Peyer's patch (tissue), 4 donors: Measurements from ENCODE around the gene ASB2. TPM values are rescaled to one million over a fixed set of nuclear protein-coding genes. Genes with fewer than 3 reads are reported as not detected.

Experiments
- DNase-seq, 3 donors: peaks; one replicate each; pipeline ENCODE4 v3.0.0-alpha.2; 2017 to 2019
- H3K27ac ChIP-seq, 4 donors: fragments of 200-600 bp; sonication (generic); one replicate each; pipeline ENCODE4 v1.5.1; 2016 to 2019
- H3K27me3 ChIP-seq, 2 donors: fragments of 200-600 bp; sonication (generic); one replicate each; pipeline ENCODE4 v1.5.1; 2019
- H3K36me3 ChIP-seq, 3 donors: fragments of 200-600 bp; sonication (generic); one replicate each; pipeline ENCODE4 v1.5.1; 2016 to 2019
- H3K4me1 ChIP-seq, 4 donors: fragments of 200-600 bp; sonication (generic); one replicate each; pipeline ENCODE4 v1.5.1; 2016 to 2019
- H3K4me3 ChIP-seq, 4 donors: fragments of 200-600 bp; sonication (generic); 1 replicate in 3 of 4; 2 replicates in 1 of 4; pipeline ENCODE4 v1.5.1; 2016 to 2019; ENCODE audit warnings: mild to moderate bottlenecking in 1 of 4
- H3K9me3 ChIP-seq, 4 donors: fragments of 200-600 bp; sonication (generic); one replicate each; pipeline ENCODE4 v1.5.1; 2016 to 2019; ENCODE audit warnings: mild to moderate bottlenecking in 1 of 4
- POLR2A ChIP-seq, 2 donors: fragments of 450-650 bp; IDR thresholded peaks; one replicate each; pipeline ENCODE4 v1.5.1; 2017; ENCODE audit warnings: antibody characterized with exemption in 2 of 2, mild to moderate bottlenecking in 2 of 2, moderate library complexity in 2 of 2
- small RNA-seq, 2 donors: library from RNA; depleted of rRNA; stranded (forward); fragments of <200 nt; gene quantifications; one replicate each; pipeline ENCODE3, GENCODE V24; 2016
- total RNA-seq, 4 donors: library from RNA; depleted of rRNA; stranded (reverse); fragments of >200 nt; gene quantifications; one replicate each; pipeline ENCODE4 v1.1.0, GENCODE V29; 2016
- TF ChIP-seq, protein P1 (sequence below), 6 experiments: fragments of 450-650 bp in 4 of 6; fragments of 200-600 bp in 2 of 6; sonication (generic) in 1 of 6; IDR thresholded peaks; one replicate each; pipeline ENCODE4 v1.5.1; 2017 to 2019; ENCODE audit warnings: antibody characterized with exemption in 6 of 6, mild to moderate bottlenecking in 3 of 6, moderate library complexity in 1 of 6

Gene ASB2
- total RNA-seq, 4 donors from 2014 or later: 3.2 to 32.2 (median 5.4) TPM

DNA sequence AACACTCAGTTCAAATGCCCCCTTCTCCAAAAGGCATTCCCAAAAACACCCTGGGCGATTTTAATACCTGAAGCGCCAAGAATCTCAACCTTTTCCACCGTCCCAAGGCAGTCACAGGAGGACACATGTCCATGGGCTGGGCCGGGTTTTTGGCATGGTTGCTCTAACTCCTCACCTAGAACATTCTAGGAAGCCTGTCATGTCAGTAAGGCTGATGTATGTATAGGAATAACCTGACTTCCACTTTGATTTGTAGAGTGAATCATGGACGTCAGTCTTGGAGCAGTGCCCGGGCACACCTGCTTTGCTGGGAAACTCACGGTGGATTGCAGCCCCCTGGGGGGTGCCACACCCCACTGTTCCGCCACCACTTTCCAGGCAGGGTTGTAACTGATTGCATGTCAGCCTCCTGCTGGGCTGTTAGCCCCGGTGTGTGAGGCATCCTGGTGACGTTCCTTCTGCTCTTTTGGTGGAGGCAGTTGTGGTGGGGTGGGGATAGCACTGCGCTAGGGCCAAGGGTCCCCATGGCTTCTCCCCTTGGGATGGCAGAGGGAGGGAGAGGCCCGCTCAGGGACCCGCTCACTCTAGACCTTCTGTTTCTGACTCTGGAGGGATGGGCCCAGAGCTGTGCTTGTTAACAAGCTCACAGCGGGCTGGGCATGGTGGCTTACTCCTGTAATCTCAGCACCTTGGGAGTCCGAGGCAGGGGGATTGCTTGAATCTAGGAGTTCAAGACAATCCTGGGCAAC is 84.4 kb downstream of the ASB2 start:
- Histone ChIP-seq H3K36me3 (no peaks in the 10 kb centered on the region), H3K27me3 (no peaks in the 10 kb centered on the region), H3K9me3 (no peaks in the 10 kb centered on the region), H3K4me1 (no peaks in the 10 kb centered on the region), H3K27ac (no peak overlapping the region), H3K4me3 (no peak overlapping the region)
- DNase-seq: no peak
- TF ChIP-seq, protein P1, sequence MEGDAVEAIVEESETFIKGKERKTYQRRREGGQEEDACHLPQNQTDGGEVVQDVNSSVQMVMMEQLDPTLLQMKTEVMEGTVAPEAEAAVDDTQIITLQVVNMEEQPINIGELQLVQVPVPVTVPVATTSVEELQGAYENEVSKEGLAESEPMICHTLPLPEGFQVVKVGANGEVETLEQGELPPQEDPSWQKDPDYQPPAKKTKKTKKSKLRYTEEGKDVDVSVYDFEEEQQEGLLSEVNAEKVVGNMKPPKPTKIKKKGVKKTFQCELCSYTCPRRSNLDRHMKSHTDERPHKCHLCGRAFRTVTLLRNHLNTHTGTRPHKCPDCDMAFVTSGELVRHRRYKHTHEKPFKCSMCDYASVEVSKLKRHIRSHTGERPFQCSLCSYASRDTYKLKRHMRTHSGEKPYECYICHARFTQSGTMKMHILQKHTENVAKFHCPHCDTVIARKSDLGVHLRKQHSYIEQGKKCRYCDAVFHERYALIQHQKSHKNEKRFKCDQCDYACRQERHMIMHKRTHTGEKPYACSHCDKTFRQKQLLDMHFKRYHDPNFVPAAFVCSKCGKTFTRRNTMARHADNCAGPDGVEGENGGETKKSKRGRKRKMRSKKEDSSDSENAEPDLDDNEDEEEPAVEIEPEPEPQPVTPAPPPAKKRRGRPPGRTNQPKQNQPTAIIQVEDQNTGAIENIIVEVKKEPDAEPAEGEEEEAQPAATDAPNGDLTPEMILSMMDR (IDR thresholded peaks at IDR 0.05): no peak
- no peak for TF ChIP-seq POLR2A (IDR thresholded peaks at IDR 0.05)

DNA sequence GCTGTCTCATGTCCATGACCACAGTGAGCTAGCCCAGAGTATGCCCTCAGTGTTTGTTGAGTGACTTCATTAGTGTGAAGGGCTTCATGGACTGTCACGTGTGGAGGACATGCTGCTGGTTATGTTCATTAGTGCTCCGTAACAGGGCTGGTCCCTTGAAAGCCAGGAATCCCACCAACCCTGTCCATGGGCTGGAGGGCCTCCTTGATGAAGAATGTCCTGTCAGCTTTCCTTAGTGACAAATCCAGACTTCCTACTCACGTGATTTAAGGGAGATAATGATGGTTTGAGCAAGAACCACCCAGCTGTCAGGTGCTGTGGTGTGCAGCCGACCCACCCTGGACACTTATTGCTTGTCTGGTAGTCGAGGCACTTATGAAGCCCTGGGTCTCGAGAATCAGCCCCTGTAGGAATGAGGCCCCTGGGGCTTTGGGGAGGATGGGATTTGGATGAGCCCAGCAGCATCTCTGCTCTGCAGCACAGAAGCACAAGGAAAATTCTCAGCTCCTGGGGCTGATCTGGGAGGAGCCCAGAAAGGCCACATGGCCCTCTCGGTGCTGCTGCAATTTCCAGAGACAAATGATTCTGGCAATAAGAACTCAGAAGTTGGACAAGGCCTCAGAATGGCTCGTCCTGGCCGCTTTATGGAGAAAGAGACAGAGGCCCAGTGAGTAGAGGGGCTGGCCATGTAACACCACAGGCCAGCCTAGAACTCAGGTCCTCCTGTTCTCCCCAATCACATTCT is 86.5 kb downstream of the ASB2 start:
- no peak overlapping the region for H3K27ac ChIP-seq
- H3K4me1 ChIP-seq: no peaks in the 10 kb centered on the region
- H3K4me3 ChIP-seq: no peak overlapping the region
- H3K27me3 ChIP-seq: no peaks in the 10 kb centered on the region
- TF ChIP-seq POLR2A (IDR thresholded peaks at IDR 0.05): no peak
- TF ChIP-seq, protein P1 (IDR thresholded peaks at IDR 0.05): no peak
- no peak for DNase-seq
- no peaks in the 10 kb centered on the region for H3K36me3 ChIP-seq
- H3K9me3 ChIP-seq: no peaks in the 10 kb centered on the region

DNA sequence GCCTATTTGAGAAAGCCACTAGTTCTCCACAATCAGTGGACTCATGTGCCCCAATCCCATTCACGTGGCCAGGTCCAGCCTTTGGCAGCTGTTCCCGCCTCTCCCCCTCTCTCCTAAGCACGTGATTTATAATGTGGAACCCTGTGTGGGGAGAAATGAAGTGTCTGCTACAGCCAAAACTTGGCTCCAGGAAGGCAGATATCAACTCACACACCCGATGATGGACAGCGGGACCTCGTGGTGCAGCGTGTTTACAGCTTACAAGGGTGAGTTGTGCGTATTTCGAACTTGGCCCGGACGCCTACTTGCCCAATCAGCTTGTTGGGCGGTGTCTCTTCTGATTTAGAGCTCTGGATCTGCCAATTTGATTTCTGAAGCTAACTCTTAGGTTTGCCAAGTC is 87.4 kb downstream of the ASB2 start:
- H3K9me3 ChIP-seq: no peaks in the 10 kb centered on the region
- no peaks in the 10 kb centered on the region for H3K36me3 ChIP-seq
- no peak overlapping the region for H3K4me3 ChIP-seq
- no peak for DNase-seq
- no peaks in the 10 kb centered on the region for H3K4me1 ChIP-seq
- H3K27ac ChIP-seq: no peak overlapping the region
- H3K27me3 ChIP-seq: no peaks in the 10 kb centered on the region
- TF ChIP-seq, protein P1 (IDR thresholded peaks at IDR 0.05): no peak
- TF ChIP-seq POLR2A (IDR thresholded peaks at IDR 0.05): no peak

DNA sequence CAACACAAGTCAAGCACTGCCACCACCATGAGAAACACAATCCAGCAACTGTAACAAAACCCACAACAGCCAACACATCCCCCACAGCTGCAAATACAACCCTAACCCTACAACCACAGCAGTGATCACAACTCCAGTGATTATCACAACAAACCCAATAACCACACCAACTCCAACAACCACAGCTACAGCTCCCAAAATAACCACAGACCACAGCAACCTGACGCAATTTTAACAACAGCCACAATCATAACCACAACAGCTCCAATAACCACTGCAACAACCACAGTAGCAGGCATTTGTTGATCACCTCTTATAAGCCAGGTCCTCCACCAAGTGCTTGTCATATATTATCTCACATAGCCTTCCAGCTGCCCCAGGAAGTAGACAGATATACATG is 91.4 kb downstream of the ASB2 start:
- Histone ChIP-seq H3K4me1 (peaks cover 0 to 5% (median 0%) of the 10 kb centered on the region in 4 donors), H3K36me3 (no peaks in the 10 kb centered on the region), H3K4me3 (no peak overlapping the region), H3K27me3 (no peaks in the 10 kb centered on the region), H3K9me3 (no peaks in the 10 kb centered on the region), H3K27ac (no peak overlapping the region)
- no peak for TF ChIP-seq POLR2A (IDR thresholded peaks at IDR 0.05)
- TF ChIP-seq, protein P1 (IDR thresholded peaks at IDR 0.05): no peak
- no peak for DNase-seq

Small RNA genes lying within 50 kb of the gene (small RNA-seq; reads per million reads assigned to genes)
- 0 reads per million in 2 donors for gene MIR4506

Other genes starting within 250 kb of the ASB2 start
- gene PRIMA1, start 188.1 kb downstream of the ASB2 start, total RNA-seq: 1 to 10 TPM; 1.2 to 5.1 (median 3.0) TPM
- not detected for gene FAM181A, start 49.2 kb downstream of the ASB2 start, total RNA-seq
- gene CCDC197, start 20.7 kb upstream of the ASB2 start, total RNA-seq: not detected
- 1 to 10 TPM in 3 of 4 donors, not detected in 1; 3.4 to 4.9 (median 3.6) TPM for gene OTUB2, start 49.8 kb upstream of the ASB2 start, total RNA-seq
- gene DDX24, start 104.6 kb upstream of the ASB2 start, total RNA-seq: 100 to 1,000 TPM in 1 of 4 donors, 10 to 100 TPM in 3; 66.2 to 210 (median 72.5) TPM
- gene IFI27L1, start 104.7 kb upstream of the ASB2 start, total RNA-seq: 10 to 100 TPM in 1 of 4 donors, 1 to 10 TPM in 3; 4.9 to 14.7 (median 6.6) TPM
- gene IFI27, start 134.2 kb upstream of the ASB2 start, total RNA-seq: 100 to 1,000 TPM; 163 to 668 (median 294) TPM
- 10 to 100 TPM; 26.5 to 91.1 (median 63.9) TPM for gene IFI27L2, start 153.0 kb upstream of the ASB2 start, total RNA-seq
- 1 to 10 TPM in 2 of 4 donors, not detected in 2; 2.5 to 5.0 TPM for gene PPP4R4, start 197.8 kb upstream of the ASB2 start, total RNA-seq